ENCODE results near the gene ERF.

The ERF gene

DNA sequence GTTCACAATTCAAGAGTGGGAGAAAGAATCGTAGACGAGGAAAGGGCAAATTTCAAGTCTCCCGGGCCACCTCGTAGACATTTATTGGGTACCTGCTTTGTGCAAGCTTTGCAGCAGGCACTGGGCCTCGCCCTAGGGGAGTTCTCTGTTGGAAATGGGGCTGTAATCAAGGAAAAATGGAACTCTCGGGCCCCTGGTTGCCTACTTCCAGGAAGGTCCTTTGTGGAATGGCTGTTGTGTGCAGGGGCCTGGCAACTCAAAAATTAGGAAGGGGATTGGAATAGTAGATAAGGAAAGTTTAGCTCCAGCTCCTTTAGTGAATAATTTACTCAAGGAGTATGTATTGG lies 34.2 kb downstream of the ERF start:
- Mint-ChIP-seq H3K36me3 (ENCODE audit: low read depth) (peaks cover 64% of the 10 kb centered on the region), H3K9me3 (no peaks in the 10 kb centered on the region), H3K4me1 (ENCODE audit: low read depth) (peaks cover 49% of the 10 kb centered on the region), H3K4me3 (peak overlapping the region; percentile 94), H3K27ac (peak overlapping the region; percentile 85), H3K27me3 (no peaks in the 10 kb centered on the region)
- intact Hi-C loops (cut with micrococcal nuclease), result loop anchor here (1.0 kb wide), 1 partner anchor 24 kb away; no protein-coding TSS in a partner anchor

DNA sequence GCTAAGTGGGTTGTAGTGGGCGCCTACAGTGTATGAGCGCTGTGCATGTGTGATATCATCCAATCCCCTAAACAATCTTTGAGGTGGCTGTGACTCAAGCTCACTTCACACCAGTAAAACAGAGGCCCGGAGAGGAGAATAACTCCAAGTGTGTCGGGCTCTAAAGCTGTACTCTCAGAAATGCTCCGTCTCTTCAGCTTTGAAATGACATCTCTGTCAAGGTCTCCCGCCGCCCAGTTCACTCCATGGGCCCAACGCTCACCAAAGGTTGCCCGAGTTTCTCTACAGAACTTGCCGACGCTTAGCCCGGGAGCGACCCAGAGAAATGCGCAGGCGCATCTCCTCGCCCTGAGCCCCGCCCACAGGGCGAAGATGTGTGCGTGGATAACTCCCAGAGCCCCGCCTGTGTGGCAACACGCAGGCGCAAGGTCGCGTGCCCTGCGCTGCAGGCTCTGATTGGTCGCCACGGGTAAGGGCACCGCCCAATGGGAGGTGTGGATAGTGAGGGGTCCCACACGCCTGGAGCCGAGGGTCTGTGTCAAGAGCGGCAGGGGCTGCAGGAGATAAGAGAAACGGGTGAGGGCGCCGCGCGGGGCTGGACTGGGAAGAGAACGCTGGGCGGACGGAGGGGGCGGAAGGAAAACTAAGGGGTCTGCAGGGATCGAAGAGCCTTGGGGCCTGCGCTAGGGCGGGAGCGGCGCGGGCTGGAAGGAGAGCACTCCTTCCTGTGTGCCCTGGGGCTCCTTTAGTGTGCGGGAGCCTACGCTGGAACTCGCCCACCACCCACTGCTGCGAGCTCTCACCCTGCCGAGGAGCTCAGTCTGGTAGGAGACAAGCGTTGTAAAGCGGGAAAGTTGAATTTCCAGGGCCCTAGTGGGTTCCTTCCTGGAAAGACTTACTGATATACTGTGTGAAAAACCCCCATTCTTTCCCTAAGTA lies 34.8 kb downstream of the ERF start, which contains the start of gene ZNF526:
Gene ZNF526 (plus strand): TSS at position 501 of the 939 bp plus-strand sequence. CDS start 4,092 bp downstream, outside the sequence.
- Mint-ChIP-seq H3K4me3 (peak within 1 kb of the TSS; percentile 94), H3K36me3 (ENCODE audit: low read depth) (peaks cover 64% of the 10 kb centered on the region), H3K4me1 (ENCODE audit: low read depth) (peaks cover 55% of the 10 kb centered on the region), H3K27me3 (no peaks in the 10 kb centered on the region), H3K27ac (peak within 1 kb of the TSS; percentile 85), H3K9me3 (no peaks in the 10 kb centered on the region)
- intact Hi-C loops (cut with micrococcal nuclease), result loop anchor here (1.0 kb wide), 1 partner anchor 24 kb away; no protein-coding TSS in a partner anchor

DNA sequence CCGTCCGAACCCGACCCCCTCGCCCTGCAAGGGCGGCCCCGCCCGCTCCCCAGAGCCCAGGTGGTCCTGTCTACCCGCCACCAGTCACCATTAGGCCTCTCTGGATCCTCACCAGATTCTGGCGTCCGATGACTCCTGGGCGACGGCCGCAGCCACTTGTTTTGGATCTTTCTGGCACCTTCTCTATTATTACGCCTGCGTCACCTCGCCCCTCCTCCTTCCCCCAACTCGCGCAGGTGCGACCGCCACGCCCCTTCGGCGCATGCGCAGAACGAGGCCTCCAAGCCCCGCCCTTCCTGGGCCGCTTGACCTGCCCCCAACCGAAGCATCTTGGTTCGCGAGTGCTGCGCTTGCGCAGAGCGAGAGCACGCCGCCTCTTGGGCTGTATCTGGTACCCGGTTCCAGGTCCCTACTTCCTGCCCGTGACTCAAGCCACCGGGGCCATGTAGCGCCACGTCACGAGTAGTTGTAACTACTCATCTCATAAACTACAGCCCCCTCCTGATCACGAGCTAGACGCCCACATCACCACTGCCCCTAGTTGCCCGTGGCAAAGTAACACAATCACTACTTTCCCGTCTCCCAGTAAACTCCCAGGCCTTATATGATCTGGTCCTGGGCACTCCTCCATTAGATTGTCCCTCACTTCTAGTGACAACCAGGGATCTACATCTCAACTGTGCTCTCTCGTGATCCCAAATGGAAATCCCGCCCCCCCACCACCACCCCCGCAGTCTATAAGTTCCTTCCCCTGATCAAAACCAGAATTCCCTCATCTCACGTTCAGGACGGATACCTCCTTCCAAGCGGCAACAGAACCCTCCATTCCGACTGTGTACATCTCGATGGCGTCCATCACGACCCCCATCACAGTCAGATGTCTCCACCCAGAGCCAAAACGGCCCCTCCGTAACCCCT lies 37.1 kb downstream of the ERF start, which contains the start of gene DEDD2:
Gene DEDD2 (minus strand): TSS at position 158 of the 918 bp plus-strand sequence. CDS start 670 bp downstream, outside the sequence.
- Mint-ChIP-seq H3K27me3 (no peaks in the 10 kb centered on the region), H3K4me3 (peak within 1 kb of the TSS; percentile 97), H3K27ac (peak within 1 kb of the TSS; percentile 85), H3K9me3 (no peaks in the 10 kb centered on the region), H3K4me1 (ENCODE audit: low read depth) (peaks cover 75% of the 10 kb centered on the region), H3K36me3 (ENCODE audit: low read depth) (peaks cover 69% of the 10 kb centered on the region)
- intact Hi-C loops (cut with micrococcal nuclease), result loop anchor here (1.0 to 2.0 kb wide), 2 partner anchors 16 to 33 kb away; no protein-coding TSS in a partner anchor

- Mint-ChIP-seq H3K27ac (peak overlapping the region; percentile 85), H3K36me3 (ENCODE audit: low read depth) (peaks cover 70% of the 10 kb centered on the region), H3K27me3 (no peaks in the 10 kb centered on the region), H3K4me1 (ENCODE audit: low read depth) (peaks cover 73% of the 10 kb centered on the region), H3K4me3 (peak overlapping the region; percentile 97), H3K9me3 (no peaks in the 10 kb centered on the region)
- intact Hi-C loops (cut with micrococcal nuclease), result loop anchor here (1.0 to 2.0 kb wide), 2 partner anchors 16 to 32 kb away; no protein-coding TSS in a partner anchor
These were observed 38.0 kb downstream of the ERF start for GRCh38 chr19:42216653-42217519.

DNA sequence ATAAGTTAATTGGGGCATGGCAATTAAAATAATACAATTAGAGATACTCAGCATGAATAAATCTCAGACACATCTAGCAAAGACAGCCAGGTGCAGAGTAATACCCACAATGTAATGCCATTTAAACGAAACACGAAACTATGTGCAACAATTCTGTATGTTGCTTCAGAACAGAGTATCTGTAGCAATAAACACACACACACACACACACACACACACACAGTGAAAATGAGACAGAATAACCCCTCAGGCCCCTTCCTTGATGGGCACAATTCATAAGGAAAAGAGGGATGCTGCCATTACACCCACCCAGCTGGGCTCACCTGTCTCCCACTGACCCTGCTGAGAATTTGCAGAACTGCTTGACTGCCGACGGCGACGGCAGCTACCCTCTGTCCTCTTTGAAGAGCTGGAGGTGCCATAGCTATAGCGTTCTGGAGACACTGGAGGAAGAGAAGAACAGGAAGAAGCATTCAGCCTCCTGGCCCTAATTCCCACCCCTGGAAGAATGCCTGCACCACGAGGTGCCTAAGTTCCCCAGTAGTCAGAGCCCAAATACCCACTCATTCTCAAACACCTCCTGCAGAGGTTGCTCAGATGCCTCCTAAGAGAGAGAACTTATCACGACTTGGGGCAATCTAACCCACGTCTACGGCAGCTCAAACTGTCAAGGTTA lies 40.0 kb downstream of the ERF start:
- Mint-ChIP-seq H3K4me1 (ENCODE audit: low read depth) (peaks cover 75% of the 10 kb centered on the region), H3K9me3 (no peaks in the 10 kb centered on the region), H3K27ac (peak overlapping the region; percentile 60), H3K27me3 (no peaks in the 10 kb centered on the region), H3K4me3 (peak overlapping the region; percentile 97), H3K36me3 (ENCODE audit: low read depth) (peaks cover 81% of the 10 kb centered on the region)
- intact Hi-C loops (cut with micrococcal nuclease), result no loop called here

DNA sequence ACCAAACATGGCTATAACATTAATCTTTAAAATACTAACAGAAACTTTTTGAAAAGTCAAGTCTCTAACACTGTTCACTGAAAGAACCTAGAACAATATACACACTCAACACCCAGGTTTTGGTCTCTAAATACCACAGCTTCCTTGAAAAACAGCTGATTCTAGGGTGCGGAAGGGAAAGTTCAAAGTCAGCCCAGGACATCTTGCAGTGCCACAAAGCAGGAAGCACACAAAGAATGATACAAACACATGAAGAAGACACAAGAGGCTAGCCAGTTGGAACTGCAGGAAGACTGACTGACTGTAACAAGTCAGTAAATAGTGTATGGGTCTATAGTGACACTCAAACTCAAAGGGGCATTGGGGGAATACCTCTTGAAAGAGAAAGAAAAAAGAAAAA lies 42.0 kb downstream of the ERF start:
- Mint-ChIP-seq H3K27ac (peak overlapping the region; percentile 85), H3K9me3 (no peaks in the 10 kb centered on the region), H3K4me1 (ENCODE audit: low read depth) (peaks cover 77% of the 10 kb centered on the region), H3K27me3 (no peaks in the 10 kb centered on the region), H3K4me3 (peak overlapping the region; percentile 45), H3K36me3 (ENCODE audit: low read depth) (peaks cover 100% of the 10 kb centered on the region)
- intact Hi-C loops (cut with micrococcal nuclease), result no loop called here

GRCh38 chr19:42208612-42209011 lies 46.3 kb downstream of the ERF start:
- Mint-ChIP-seq H3K27ac (peak overlapping the region; percentile 78), H3K4me1 (ENCODE audit: low read depth) (peaks cover 80% of the 10 kb centered on the region), H3K9me3 (no peaks in the 10 kb centered on the region), H3K27me3 (no peaks in the 10 kb centered on the region), H3K4me3 (no peak overlapping the region), H3K36me3 (ENCODE audit: low read depth) (peaks cover 100% of the 10 kb centered on the region)
- intact Hi-C loops (cut with micrococcal nuclease), result no loop called here

GRCh38 chr19:42207767-42208271 lies 47.1 kb downstream of the ERF start:
- Mint-ChIP-seq H3K36me3 (ENCODE audit: low read depth) (peaks cover 100% of the 10 kb centered on the region), H3K4me3 (peak overlapping the region; percentile 43), H3K27ac (peak overlapping the region; percentile 78), H3K27me3 (no peaks in the 10 kb centered on the region), H3K4me1 (ENCODE audit: low read depth) (peaks cover 80% of the 10 kb centered on the region), H3K9me3 (no peaks in the 10 kb centered on the region)
- intact Hi-C loops (cut with micrococcal nuclease), result no loop called here

DNA sequence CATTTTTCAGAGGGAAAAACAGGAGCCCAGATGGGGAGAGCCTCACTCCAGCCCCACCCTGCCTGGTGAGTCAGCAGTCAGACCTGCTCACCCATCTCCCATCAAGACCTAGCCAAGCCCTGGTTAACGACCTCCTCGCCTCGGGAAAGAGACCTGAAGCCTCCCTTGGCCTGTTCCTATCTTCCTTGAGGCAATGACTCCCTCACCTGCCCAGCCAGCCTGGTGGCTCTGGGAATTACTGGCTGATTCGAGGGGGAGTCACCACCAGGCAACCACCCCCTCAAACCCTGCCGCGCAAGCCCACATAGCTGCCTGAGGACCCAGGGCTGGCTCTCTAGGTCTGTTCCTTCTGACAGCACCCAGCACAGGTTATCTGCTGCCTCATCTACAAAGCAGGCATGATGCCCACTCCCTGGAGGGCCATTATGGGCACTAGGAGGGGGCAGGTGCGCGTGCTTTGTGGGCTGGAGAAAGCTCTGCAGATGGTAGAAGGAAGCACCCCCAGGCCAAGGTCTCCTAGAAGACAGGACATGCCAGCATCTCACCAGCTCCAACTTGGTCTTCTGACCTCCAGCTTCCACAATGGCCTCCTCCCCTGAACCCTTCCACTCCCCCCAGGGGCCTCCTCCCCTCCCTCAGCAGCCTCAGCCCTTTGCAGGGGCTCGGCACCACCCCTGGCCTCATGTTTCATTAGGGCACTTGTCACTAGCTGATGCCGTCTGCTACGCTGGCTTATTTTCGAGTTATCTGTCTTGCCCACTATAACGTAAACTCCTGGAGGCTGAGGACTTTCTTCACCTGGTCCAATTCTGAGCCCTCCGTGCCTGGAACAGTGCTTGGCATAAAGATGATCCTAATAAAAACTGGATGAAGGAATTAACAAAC lies 47.8 kb downstream of the ERF start:
- H3K4me1 Mint-ChIP-seq (ENCODE audit: low read depth), result peaks cover 81% of the 10 kb centered on the region
- intact Hi-C loops (cut with micrococcal nuclease), result no loop called here
- peak overlapping the region; percentile 78 for H3K27ac Mint-ChIP-seq
- H3K36me3 Mint-ChIP-seq (ENCODE audit: low read depth), result peaks cover 99% of the 10 kb centered on the region
- no peak overlapping the region for H3K4me3 Mint-ChIP-seq
- H3K9me3 Mint-ChIP-seq, result no peaks in the 10 kb centered on the region
- H3K27me3 Mint-ChIP-seq, result no peaks in the 10 kb centered on the region

GRCh38 chr19:42204664-42205063 lies 50.3 kb downstream of the ERF start:
- Mint-ChIP-seq H3K9me3 (no peaks in the 10 kb centered on the region), H3K27me3 (no peaks in the 10 kb centered on the region), H3K36me3 (ENCODE audit: low read depth) (peaks cover 91% of the 10 kb centered on the region), H3K4me3 (no peak overlapping the region), H3K4me1 (ENCODE audit: low read depth) (peaks cover 94% of the 10 kb centered on the region), H3K27ac (peak overlapping the region; percentile 89)
- intact Hi-C loops (cut with micrococcal nuclease), result no loop called here

DNA sequence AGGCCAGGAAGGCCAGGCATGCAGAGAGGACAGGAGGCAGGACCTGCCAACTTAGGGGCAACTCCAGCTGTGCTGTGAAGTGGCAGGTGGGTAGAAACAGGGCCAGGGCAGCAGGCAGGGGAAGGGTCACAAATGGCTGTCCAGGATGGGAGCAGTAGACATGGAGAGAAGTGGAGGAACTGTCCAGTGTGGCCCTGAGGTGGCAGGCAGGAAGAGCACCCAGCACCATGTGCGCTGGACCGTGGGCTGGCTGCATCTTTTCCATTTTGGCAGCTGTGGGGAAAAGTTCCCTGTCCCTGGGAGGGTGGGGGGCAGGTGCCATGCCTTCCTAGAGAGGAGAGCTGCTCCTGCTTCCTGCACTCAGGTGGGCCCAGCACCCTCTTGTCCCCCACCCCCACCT lies 51.2 kb downstream of the ERF start:
- no peaks in the 10 kb centered on the region for H3K9me3 Mint-ChIP-seq
- H3K27me3 Mint-ChIP-seq, result no peaks in the 10 kb centered on the region
- peaks cover 94% of the 10 kb centered on the region for H3K4me1 Mint-ChIP-seq (ENCODE audit: low read depth)
- peak overlapping the region; percentile 89 for H3K27ac Mint-ChIP-seq
- H3K36me3 Mint-ChIP-seq (ENCODE audit: low read depth), result peaks cover 91% of the 10 kb centered on the region
- no peak overlapping the region for H3K4me3 Mint-ChIP-seq
- intact Hi-C loops (cut with micrococcal nuclease), result no loop called here
